Stomach (tissue), 4 donors: ENCODE measurements around the gene SORCS2.

Source experiments
- CTCF ChIP-seq, 7 experiments: fragments of 450-650 bp in 4 of 7; fragments of 200-600 bp in 3 of 7; sonication (generic) in 3 of 7; IDR thresholded peaks; one replicate each; pipeline ENCODE4 v1.5.1; 2016 to 2019; ENCODE audit warnings: antibody characterized with exemption in 7 of 7, control low read depth in 2 of 7, mild to moderate bottlenecking in 1 of 7
- EP300 ChIP-seq: sonication (generic); formaldehyde crosslinking; IDR thresholded peaks from one replicate; pipeline ENCODE4 v1.6.1; 2017; ENCODE audit warnings: antibody characterized with exemption
- POLR2A ChIP-seq, 4 donors: fragments of 450-650 bp; IDR thresholded peaks; one replicate each; pipeline ENCODE4 v1.6.1; 2016; ENCODE audit warnings: antibody characterized with exemption in 4 of 4, control low read depth in 2 of 4, mild to moderate bottlenecking in 1 of 4, moderate library complexity in 1 of 4

- no peak for TF ChIP-seq POLR2A (IDR thresholded peaks at IDR 0.05)
- TF ChIP-seq CTCF (IDR thresholded peaks at IDR 0.05) = no peak
- no peak for TF ChIP-seq EP300
These were observed 13.2 kb upstream of the SORCS2 start for GRCh38 chr4:7179158-7179557.
